GM12878 (cell line): ENCODE data around the gene CFAP99. TPM values are rescaled to one million over a fixed set of nuclear protein-coding genes. Genes with fewer than 3 reads are reported as not detected.

Experiments used
- ATAC-seq: fragments of 200-7000 bp; cut with Tn5 transposase; 3 replicates; pipeline ENCODE4 v1.9.1; 2020; ENCODE audit warnings: mild to moderate bottlenecking, moderate library complexity
- BruUV-seq: library from RNA; stranded (reverse); fragments of 400-500 nt; replicated peaks from 2 replicates; lab custom pipeline; 2021; lab: Mats Ljungman, UMichigan
- CTCF ChIA-PET: fragments of 300-600 bp; sonication (Branson Sonifier 250); formaldehyde crosslinking; extraction: SDS; loops from one replicate; lab custom pipeline; 2021; ENCODE audit warnings: inconsistent platforms; lab: Yijun Ruan, JAX
- POLR2A ChIA-PET: fragments of 350-600 bp; formaldehyde crosslinking; extraction: SDS; loops from one replicate; lab custom pipeline; 2021; ENCODE audit warnings: inconsistent platforms; lab: Charles Lee
- RAD21 ChIA-PET: fragments of 300-600 bp; sonication (Branson Sonifier 250); formaldehyde crosslinking; loops from one replicate; lab custom pipeline; 2023; ENCODE audit warnings: antibody characterized with exemption; ENCODE audit not compliant: unreplicated experiment; lab: Charles Lee
- SMC1A ChIA-PET: fragments of 300-600 bp; sonication (Branson Sonifier 250); formaldehyde crosslinking; loops from one replicate; lab custom pipeline; 2023; ENCODE audit not compliant: unreplicated experiment, uncharacterized antibody; lab: Charles Lee
- DNase-seq: peaks from one replicate; pipeline ENCODE4 v3.0.0-alpha.2; 2011; ENCODE audit warnings: low read depth, low spot score
- FAIRE-seq: peaks from 3 replicates; lab custom pipeline; 2011; peaks lifted over from hg19 to GRCh38; lab: Jason Lieb, UNC
- H2AFZ ChIP-seq: 2 replicates; pipeline ENCODE4 v1.6.0; 2011; ENCODE audit warnings: low read depth, low read length, control low read depth; ENCODE audit not compliant: control insufficient read depth
- H3K27ac ChIP-seq: 2 replicates; pipeline ENCODE4 v1.5.1; 2011; ENCODE audit warnings: control low read depth; ENCODE audit not compliant: control insufficient read depth, insufficient read depth
- H3K27me3 ChIP-seq, 2 experiments: replicated peaks in 1 of 2; 2 replicates each; pipeline versions ENCODE4 v1.6.0 to v1.6.1; 2011; ENCODE audit warnings: low read length in 1 of 2; ENCODE audit not compliant: control insufficient read depth in 2 of 2, insufficient read depth in 2 of 2
- H3K36me3 ChIP-seq, 2 experiments: 2 replicates each; pipeline ENCODE4 v1.5.1; 2011; ENCODE audit warnings: low read length in 1 of 2; ENCODE audit not compliant: control insufficient read depth in 2 of 2, insufficient read depth in 2 of 2
- H3K4me1 ChIP-seq: 2 replicates; pipeline ENCODE4 v1.6.1; 2011; ENCODE audit warnings: mild to moderate bottlenecking, low read length, moderate library complexity, mixed read lengths; ENCODE audit not compliant: control insufficient read depth, insufficient read depth
- H3K4me2 ChIP-seq: 2 replicates; pipeline ENCODE4 v1.6.0; 2011; ENCODE audit warnings: control low read depth; ENCODE audit not compliant: control insufficient read depth, insufficient read depth
- H3K4me3 ChIP-seq: fragments of 200-600 bp; sonication (generic); 2 replicates; pipeline ENCODE4 v1.5.1; 2016
- H3K79me2 ChIP-seq: 2 replicates; pipeline ENCODE4 v1.6.0; 2011; ENCODE audit warnings: low read length; ENCODE audit not compliant: control insufficient read depth, insufficient read depth
- H3K9ac ChIP-seq: 2 replicates; pipeline ENCODE4 v1.8.0; 2011; ENCODE audit warnings: low read length, control low read depth, mixed read lengths; ENCODE audit not compliant: control insufficient read depth, insufficient read depth
- H3K9me3 ChIP-seq: replicated peaks from 3 replicates; pipeline ENCODE4 v1.5.1; 2011; ENCODE audit warnings: mild to moderate bottlenecking, low read length; ENCODE audit not compliant: control insufficient read depth, insufficient read depth
- H4K20me1 ChIP-seq: 2 replicates; pipeline ENCODE4 v1.6.0; 2011; ENCODE audit not compliant: control insufficient read depth, insufficient read depth
- BMI1 ChIP-seq: fragments of 450-650 bp; IDR thresholded peaks from 2 replicates; pipeline ENCODE4 v1.6.1; 2016; ENCODE audit warnings: mild to moderate bottlenecking, moderate library complexity, borderline replicate concordance
- FOS ChIP-seq: IDR thresholded peaks from 3 replicates; pipeline ENCODE4 v1.6.1; 2011; ENCODE audit warnings: borderline replicate concordance; ENCODE audit not compliant: insufficient read length; ENCODE audit errors: extremely low read depth
- NR2C1 ChIP-seq: fragments of 450-650 bp; IDR thresholded peaks from 2 replicates; pipeline ENCODE4 v1.6.1; 2017; ENCODE audit warnings: antibody characterized with exemption, mild to moderate bottlenecking, moderate library complexity
- NR2F1 ChIP-seq: fragments of 450-650 bp; conservative IDR thresholded peaks from 2 replicates; pipeline ENCODE4 v1.6.1; 2017; ENCODE audit warnings: mild to moderate bottlenecking
- PAX8 ChIP-seq: fragments of 450-650 bp; IDR thresholded peaks from 2 replicates; pipeline ENCODE4 v1.6.1; 2017; ENCODE audit warnings: mild to moderate bottlenecking, moderate library complexity
- SREBF1 ChIP-seq: IDR thresholded peaks from 2 replicates; pipeline ENCODE4 v1.6.1; 2012; ENCODE audit warnings: mild to moderate bottlenecking, low read length
- WGBS: methylation state at CpG from one replicate; pipeline ENCODE4 v1.1.6; 2016; ENCODE audit warnings: low lambda C conversion rate; ENCODE audit not compliant: insufficient replicate concordance, insufficient coverage; ENCODE audit errors: missing lambda C conversion rate; 5-methylcytosine and 5-hydroxymethylcytosine counted together
- in situ Hi-C: fragments of 300-500 bp; cut with MboI; formaldehyde crosslinking; loops from 9 replicates; pipeline ENCODE4 v1.14.3; 2018; ENCODE audit warnings: mixed read lengths
- intact Hi-C: fragments of 100-400 bp; cut with micrococcal nuclease; formaldehyde crosslinking; loops from one replicate; pipeline ENCODE4 v1.14.2; 2022; ENCODE audit not compliant: unreplicated experiment
- polyA plus RNA-seq, 11 experiments: library from polyadenylated mRNA; depleted of rRNA in 4 of 11; unstranded in 6 of 11; stranded (reverse) in 5 of 11; fragments of >200 nt; fragmentation: Nextera tagmentation in 4 of 11; fragmentation: Illumina TruSeq in 1 of 11; extraction: Ambion mirVana in 4 of 11; extraction: Trizol in 1 of 11; gene quantifications; 1 replicate in 1 of 11; 2 replicates in 10 of 11; pipeline versions ENCODE4 v1.2.1 to v1.2.3, GENCODE V29; 2011 to 2016; ENCODE audit warnings: inconsistent platforms in 2 of 11, missing spikeins in 2 of 11, low read depth in 1 of 11
- total RNA-seq, 4 experiments: library from RNA; depleted of rRNA in 3 of 4; stranded (reverse); fragments of >200 nt in 3 of 4; fragmentation: Illumina TruSeq in 1 of 4; extraction: Trizol in 1 of 4; gene quantifications; 2 replicates each; pipeline versions ENCODE4 v1.2.1 to v1.2.3, GENCODE V29; 2013 to 2021
- TF ChIP-seq, protein P1 (sequence below): IDR thresholded peaks from 2 replicates; pipeline ENCODE4 v1.6.1; 2012; ENCODE audit warnings: low read depth, low read length, improper control_type of control experiment
- TF ChIP-seq, protein P2 (sequence below): fragments of 450-650 bp; IDR thresholded peaks from 2 replicates; pipeline ENCODE4 v1.6.1; 2017; ENCODE audit warnings: low read depth, mild to moderate bottlenecking, moderate library complexity

Gene CFAP99
- total and polyA plus RNA-seq, 10 of the 15 experiments (the other 5 are each of a cell fraction or from before 2014, with no cell fraction given): not detected

DNA sequence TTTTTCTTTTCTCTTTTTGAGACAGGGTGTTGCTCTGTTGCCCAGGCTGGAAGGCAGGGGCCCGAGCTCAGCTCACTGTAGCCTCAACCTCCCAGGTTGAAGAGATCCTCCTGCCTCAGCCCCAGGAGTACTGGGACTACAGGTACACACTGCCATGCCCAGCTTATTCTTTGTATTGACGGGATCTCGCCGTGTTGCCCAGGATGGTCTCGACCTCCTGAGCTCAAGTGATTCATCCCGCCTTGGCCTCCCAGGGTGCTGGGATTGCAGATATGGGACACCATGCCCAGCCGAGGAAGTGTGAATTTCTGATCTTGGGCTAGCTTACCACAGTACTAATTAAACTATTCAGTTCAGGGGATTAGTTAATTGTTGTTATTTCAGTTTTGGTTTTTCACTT is 89.1 kb downstream of the CFAP99 start:
- ChIA-PET POLR2A (interaction anchor here (0.5 kb wide), 1 partner anchor 229 kb away, joined by 3 read pairs; no protein-coding TSS in a partner anchor), CTCF (interaction anchor here (0.8 to 1.7 kb wide), 4 partner anchors 20 to 165 kb away, joined by 3 to 5 read pairs (median 4); no protein-coding TSS in a partner anchor), RAD21 (interaction anchor here (1.5 kb wide), 1 partner anchor 27 kb away, joined by 3 read pairs; no protein-coding TSS in a partner anchor), SMC1A (interaction anchor here (0.7 to 0.8 kb wide), 2 partner anchors 23 to 66 kb away, joined by 3 to 4 read pairs; no protein-coding TSS in a partner anchor)
- peaks cover 7% of the 10 kb centered on the region for H3K79me2 ChIP-seq
- no peak overlapping the region for H3K4me2 ChIP-seq
- FAIRE-seq (no peak), ATAC-seq (no peak), DNase-seq (no peak)
- no TSS peak for BruUV-seq
- H2AFZ ChIP-seq: no peak overlapping the region
- TF ChIP-seq BMI1: no peak
- TF ChIP-seq NR2F1: no peak
- no peak for TF ChIP-seq PAX8
- TF ChIP-seq SREBF1: no peak
- TF ChIP-seq, protein P1, sequence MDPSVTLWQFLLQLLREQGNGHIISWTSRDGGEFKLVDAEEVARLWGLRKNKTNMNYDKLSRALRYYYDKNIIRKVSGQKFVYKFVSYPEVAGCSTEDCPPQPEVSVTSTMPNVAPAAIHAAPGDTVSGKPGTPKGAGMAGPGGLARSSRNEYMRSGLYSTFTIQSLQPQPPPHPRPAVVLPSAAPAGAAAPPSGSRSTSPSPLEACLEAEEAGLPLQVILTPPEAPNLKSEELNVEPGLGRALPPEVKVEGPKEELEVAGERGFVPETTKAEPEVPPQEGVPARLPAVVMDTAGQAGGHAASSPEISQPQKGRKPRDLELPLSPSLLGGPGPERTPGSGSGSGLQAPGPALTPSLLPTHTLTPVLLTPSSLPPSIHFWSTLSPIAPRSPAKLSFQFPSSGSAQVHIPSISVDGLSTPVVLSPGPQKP: no peak
- TF ChIP-seq, protein P2, sequence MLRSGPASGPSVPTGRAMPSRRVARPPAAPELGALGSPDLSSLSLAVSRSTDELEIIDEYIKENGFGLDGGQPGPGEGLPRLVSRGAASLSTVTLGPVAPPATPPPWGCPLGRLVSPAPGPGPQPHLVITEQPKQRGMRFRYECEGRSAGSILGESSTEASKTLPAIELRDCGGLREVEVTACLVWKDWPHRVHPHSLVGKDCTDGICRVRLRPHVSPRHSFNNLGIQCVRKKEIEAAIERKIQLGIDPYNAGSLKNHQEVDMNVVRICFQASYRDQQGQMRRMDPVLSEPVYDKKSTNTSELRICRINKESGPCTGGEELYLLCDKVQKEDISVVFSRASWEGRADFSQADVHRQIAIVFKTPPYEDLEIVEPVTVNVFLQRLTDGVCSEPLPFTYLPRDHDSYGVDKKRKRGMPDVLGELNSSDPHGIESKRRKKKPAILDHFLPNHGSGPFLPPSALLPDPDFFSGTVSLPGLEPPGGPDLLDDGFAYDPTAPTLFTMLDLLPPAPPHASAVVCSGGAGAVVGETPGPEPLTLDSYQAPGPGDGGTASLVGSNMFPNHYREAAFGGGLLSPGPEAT: no peak
- TF ChIP-seq NR2C1: no peak
- TF ChIP-seq FOS: no peak
- H3K4me3 ChIP-seq: no peak overlapping the region
- intact Hi-C loops (no loop called here), in situ Hi-C loops (no loop called here)
- H3K36me3 ChIP-seq: peaks cover 36 to 43% of the 10 kb centered on the region in 2 experiments
- 95% methylated on average over 7 of the region's 7 CpGs for WGBS
- peaks cover 26% of the 10 kb centered on the region for H3K4me1 ChIP-seq
- no peak overlapping the region for H3K27ac ChIP-seq
- no peaks in the 10 kb centered on the region for H3K27me3 ChIP-seq
- no peaks in the 10 kb centered on the region for H3K9me3 ChIP-seq
- no peak overlapping the region for H3K9ac ChIP-seq
- H4K20me1 ChIP-seq: no peaks in the 10 kb centered on the region; the same call in none of the 2 replicates
